DMS79 treated with DMSO at 0.1 percent for 48 hours (cell line): Measurements from ENCODE around the gene KLK5.

Source experiments
- DNase-seq: peaks from one replicate; lab custom pipeline; 2025; lab: John Stamatoyannopoulos, UW

KLK5 gene

DNA sequence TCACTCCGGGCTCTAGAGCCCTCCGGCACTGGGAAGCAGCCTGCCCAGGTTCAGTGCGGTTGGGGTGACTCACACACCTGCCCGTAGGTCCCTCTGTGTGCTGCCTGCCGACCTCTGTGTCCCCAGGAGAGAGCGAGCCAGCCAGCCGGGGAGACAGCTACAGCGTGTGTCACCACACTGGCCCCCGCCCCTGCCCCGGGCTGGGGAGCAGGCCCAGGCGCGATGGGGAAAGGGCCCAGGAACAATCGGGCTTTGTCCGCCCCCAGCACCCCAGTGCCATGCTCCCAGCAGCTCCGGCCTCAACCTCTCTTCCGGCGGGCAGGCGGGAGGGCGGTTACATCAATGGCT, 16.5 kb upstream of the KLK5 start, which contains the start of gene KLK6:
TSS of gene KLK6 (minus strand) at position 179 of the 348 bp plus-strand sequence. CDS start 1,487 bp downstream, outside the sequence.
- no peak for DNase-seq

GRCh38 chr19:50968716-50969412, 16.0 kb upstream of the KLK5 start:
- no peak for DNase-seq

- DNase-seq: no peak
These were observed 15.3 kb upstream of the KLK5 start for GRCh38 chr19:50967929-50968715.

DNA sequence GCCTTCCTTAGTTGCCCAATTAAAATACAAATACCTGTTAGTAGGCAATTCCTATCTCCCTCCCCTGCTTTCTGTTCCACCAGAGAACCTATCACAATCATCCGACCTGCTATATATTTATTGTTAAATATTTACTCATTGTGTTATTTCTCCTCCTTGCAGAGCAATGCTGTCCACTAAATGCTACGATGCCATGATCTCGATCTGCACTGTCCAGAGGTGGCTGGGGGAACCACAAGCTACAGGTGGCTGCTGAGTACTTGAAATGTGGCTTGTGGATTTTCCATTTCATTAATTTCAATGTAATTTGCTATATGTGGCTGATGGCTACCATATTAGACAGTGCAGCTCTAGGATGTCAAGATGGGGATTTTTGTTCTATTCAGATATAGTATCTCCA, 11.4 kb upstream of the KLK5 start:
- no peak for DNase-seq

GRCh38 chr19:50963381-50963780, 10.5 kb upstream of the KLK5 start:
- DNase-seq: no peak

GRCh38 chr19:50962245-50962644, 9.4 kb upstream of the KLK5 start:
- DNase-seq: no peak

DNA sequence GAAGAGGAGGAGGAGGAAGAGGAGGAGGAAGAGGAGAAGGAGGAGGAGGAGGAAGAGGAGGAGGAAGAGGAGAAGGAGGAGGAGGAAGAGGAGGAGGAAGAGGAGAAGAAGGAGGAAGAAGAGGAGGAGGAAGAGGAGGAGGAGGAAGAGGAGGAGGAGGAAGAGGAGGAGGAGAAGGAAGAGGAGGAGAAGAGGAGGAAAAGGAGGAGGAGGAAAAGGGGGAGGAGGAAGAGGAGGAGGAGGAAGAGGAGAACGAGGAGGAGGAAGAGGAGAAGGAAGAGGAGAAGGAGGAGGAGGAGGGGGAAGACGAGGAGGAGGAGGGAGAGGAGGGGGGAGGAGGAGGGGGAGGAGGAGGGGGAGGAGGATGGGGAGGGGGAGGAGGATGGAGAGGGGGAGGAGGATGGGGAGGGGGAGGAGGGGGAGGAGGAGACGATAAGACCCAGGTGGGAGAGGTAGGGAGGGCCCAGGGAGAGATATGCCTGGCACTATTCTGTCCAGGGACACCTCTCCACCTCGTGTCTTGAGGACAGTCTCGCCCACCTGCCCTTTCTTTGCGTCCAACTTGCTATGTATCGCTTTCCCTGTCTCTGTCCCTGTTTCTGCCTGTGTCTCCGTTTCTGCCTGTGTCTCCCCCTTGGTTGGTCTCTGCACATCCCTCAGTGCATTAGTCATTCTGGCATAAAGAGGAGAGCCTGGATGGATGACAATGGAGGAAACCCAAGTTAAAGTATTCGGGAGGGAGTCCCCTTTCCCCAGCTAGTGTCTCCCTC, 7.1 kb upstream of the KLK5 start:
- no peak for DNase-seq

- no peak for DNase-seq
These were observed 4.7 kb upstream of the KLK5 start for GRCh38 chr19:50957587-50957986.

- no peak for DNase-seq
These were observed 3.0 kb downstream of the KLK5 start for GRCh38 chr19:50949861-50950260.

DNA sequence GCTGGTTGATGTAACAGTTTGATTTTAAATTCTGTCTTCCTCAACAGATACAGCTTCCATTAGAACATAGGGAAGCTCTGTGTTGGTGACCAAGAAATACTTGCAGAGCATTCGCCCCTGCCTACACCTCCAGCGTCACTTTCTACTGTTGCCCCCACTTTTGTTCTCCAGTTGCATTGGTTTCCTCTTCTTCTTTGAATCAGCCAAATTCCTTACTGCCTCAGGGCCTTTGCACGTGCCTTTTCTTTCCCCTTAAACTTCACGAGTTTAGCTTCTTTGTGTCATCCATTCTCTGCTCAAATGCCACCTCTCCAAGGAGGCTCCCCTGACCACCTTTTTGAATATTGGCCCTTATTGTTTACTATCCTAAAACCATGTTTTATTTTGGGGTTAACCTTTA, 5.7 kb downstream of the KLK5 start:
- no peak for DNase-seq

DNA sequence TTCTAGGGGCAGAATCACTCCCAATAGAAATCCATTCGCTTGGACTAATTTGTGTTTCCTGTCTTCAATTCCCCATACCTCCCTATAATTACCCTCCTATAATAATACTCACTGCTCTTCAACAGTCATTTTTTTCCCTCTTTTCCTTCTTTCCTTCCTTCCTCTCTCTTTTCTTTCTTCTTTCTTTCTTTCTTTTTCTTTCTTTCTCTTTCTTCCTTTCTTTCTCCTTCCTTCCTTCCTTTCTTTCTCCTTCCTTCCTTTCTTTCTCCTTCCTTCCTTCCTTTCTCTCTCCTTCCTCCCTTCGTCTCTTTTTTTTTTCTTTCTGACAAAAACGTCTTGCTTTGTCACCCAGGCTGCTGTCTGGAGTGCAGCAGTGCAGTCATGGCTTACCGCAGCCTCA, 8.0 kb downstream of the KLK5 start:
- DNase-seq: no peak

DNA sequence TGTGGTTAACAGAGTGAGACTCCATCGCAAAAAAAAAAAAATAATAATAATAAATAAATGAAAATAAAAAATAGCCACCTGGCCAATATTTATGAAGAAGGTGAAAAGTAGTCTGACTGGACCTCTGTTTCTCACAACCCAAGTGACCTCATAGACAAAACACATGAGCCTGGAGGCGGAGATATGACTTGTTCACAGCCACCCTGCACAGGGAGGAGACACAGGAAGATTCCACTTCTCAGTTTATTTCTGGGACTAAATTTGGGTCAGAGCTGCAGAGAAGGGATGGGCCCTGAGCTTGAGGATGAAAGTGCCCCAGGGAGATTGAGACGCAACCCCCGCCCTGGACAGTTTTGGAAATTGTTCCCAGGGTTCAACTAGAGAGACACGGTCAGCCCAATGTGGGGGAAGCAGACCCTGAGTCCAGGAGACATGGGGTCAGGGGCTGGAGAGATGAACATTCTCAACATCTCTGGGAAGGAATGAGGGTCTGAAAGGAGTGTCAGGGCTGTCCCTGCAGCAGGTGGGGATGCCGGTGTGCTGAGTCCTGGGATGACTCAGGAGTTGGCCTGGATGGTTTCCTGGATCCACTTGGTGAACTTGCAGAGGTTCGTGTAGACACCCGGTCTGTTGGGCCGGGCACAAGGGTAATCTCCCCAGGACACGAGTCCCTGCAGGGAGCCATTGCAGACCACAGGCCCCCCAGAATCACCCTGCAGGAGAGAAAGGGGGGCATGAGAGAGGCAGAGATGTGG, 9.6 kb downstream of the KLK5 start:
- no peak for DNase-seq

DNA sequence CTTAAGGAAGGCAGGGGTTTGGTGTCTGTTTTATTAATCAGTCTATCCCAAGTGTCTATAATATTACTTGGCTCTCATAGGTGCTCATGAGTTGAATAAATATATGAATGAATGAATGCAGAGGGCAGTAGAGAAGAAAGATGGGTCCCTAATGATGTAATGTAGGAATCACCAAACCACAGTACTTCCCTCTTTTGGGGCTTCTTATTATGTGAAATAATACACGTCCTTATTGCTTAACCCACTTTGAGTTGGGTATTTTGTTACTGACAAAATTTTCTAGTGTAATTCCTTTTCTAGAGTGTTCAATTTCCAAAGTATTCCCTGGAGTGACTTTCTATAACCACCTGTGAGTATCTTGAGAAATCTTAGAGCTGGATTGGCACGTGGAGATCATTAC, 13.2 kb downstream of the KLK5 start:
- no peak for DNase-seq

GRCh38 chr19:50933640-50934039, 19.2 kb downstream of the KLK5 start:
- DNase-seq: no peak

DNA sequence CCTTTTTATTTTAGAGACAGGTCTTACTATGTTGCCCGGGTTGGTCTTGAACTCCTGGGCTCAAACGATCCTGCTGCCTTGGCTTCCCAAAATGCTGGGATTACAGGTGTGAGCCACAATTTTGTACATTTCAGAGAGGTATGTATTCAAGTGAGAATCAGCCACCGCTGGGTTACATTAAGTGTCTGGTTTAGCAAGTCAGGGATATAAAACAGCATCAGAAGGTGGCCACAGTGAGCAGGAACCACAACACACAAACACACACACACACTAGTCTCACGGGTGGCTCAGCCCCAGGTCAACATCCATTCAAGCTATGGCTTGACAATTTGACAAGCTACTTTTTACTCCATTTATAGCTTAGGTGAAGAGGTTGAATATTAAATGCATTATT, 20.2 kb downstream of the KLK5 start:
- no peak for DNase-seq

DNA sequence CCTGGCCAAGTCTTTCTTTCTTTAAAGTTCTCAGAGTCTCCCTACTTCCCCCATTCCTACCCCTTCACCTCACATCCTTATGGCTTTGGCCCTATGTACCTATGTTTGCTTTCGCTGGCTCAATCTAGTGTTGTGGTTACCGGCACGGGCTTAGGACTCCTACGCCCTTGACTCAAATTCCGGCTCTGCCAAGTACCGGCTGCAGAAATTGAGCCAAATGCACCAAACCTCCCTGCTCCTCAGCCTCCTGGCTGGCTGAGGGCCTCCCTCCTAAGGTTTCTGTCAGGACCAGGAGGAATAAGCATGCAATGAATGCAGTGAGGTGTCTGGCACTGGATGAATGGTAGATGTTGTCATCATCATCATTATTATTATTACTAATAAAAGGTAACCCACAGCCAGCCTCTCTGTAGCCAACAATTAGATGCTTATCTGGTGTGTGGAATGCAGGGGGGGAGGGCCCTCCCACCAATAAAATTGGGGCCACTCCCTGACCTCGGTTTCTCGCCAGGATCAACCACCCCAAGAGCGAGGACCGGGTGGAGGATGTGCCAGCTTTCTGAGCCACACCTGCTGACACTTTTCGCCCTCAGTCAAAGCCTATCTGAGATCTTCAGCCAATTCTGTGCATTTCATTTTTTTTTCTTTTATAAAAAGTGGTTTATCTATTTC, 20.7 kb downstream of the KLK5 start:
- no peak for DNase-seq

- DNase-seq: no peak
These were observed 21.8 kb downstream of the KLK5 start for GRCh38 chr19:50931023-50931422.

GRCh38 chr19:50928831-50929230, 24.0 kb downstream of the KLK5 start:
- DNase-seq: peak; percentile 40

DNA sequence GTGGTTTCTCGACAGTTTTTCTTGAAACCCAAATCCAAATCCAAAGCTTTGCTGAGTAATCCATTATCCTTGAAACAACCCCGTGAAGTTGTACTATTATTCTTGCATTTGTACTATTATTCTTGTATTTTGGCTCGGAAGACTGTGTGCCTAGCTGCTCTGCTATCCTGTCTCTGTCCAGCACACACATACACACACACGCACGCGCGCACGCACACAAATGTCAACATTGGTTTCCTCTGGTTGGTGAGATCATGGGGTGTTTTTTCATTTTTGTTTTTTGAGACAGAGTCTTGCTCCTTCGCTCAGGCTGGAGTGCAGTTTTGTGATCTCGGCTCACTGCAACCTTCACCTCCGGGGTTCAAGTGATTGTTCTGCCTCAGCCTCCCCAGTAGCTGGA, 26.7 kb downstream of the KLK5 start:
- DNase-seq: no peak

- DNase-seq: no peak
These were observed 27.1 kb downstream of the KLK5 start for GRCh38 chr19:50925734-50926133.

GRCh38 chr19:50924586-50924985, 28.3 kb downstream of the KLK5 start:
- no peak for DNase-seq
